CD4-positive, alpha-beta T cell treated with Interleukin-15 for 4 hours (primary cell): ENCODE results near the gene AMIGO1.

ENCODE experiments used
- DNase-seq: peaks from one replicate; pipeline ENCODE4 v3.0.0-alpha.2; 2020; ENCODE audit warnings: low spot score

Gene AMIGO1

DNA sequence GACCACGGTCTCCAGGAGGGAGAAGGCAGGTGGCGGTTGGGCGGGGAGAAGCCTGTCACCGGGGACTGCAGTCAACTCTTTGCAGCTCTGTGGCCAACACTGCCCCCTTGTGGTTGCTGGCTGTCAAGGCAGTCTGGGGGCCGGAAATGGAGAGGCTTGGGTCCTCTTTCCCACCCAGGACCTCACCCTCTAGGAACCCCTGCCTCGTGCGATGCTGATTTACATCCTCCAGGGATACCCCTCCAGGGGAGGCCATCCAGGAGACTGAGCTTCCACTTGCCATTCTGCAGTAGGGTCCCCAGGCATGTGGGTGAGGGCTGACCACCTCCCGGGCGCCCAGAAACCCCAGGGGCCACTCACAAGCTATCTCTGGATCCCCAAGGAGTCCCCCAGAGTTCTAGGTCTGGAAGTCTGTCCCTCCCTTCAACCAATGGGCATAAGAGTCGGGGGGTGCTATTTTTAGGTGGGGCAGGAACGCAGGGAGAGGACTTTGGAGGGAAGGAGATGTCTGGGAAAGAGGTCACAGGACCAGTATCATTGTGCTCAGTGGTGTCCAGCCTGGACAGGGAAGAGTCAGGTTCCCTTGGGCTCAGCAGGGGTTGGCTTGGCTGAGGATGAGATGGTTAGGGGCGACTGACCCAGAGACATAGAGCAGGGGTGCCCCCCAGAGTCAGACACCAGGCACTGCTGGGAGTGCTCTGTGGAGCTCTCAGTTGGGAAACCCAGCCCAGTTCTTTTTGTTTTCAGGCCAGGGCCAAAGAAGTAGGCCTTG, 23.0 kb upstream of the AMIGO1 start:
- DNase-seq, result peak; percentile 91

GRCh38 chr1:109531826-109532364, 22.4 kb upstream of the AMIGO1 start:
- no peak for DNase-seq

DNA sequence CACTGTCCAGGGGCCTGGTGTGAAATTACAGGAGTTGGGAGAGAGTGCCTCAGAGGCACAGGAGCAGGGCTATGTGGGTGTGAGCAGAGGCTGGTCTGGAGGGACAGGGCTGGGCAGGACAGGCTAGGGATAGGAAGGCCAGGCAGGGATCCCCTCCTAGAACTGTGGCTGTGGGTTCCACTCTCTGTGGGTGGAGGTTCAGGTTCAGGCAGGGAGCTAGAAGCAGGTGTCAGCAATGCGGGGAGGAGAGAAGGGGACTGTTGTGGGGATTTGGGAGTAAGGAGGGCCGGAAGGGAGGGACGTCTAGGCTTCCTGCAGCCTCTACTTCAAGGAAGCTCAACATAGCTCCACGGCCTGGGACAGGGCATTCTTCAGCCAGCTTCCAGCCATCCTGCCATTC, 21.9 kb upstream of the AMIGO1 start:
- no peak for DNase-seq

DNA sequence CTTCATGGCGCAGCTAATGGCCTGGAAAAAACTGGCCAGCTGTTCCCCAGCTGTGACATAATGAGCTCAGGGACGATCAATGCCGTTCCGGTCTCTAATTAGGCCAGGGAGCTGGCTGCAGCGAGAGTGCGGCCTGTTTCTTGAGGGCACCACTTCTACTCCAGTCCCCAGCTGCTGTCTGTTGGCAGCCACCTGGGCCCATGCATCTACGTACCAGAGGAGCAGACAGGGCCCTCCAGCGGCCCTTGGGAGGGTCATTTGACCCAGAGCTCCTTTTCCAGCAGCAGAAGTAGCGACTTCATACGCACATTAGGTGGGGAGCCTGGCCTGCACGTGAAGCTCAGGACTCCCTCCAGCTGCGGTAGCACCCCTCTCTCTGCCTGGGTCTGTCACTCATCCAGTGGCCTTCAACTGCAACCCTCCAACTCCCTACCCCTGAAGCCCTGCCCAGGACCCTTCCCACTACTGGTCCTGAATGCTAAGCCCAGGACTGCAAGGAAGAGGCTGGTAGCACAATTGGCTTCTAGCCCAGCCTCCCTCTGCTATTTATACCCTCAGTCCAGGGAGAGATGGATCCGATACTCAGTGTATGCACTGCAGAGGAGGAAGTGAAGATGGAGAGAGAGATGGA, 21.0 kb upstream of the AMIGO1 start:
- DNase-seq, result no peak

- DNase-seq, result no peak
These were observed 20.4 kb upstream of the AMIGO1 start for GRCh38 chr1:109529881-109530456.

GRCh38 chr1:109528712-109529111, 19.2 kb upstream of the AMIGO1 start:
- DNase-seq, result no peak

GRCh38 chr1:109527846-109528695, 18.5 kb upstream of the AMIGO1 start:
- no peak for DNase-seq

DNA sequence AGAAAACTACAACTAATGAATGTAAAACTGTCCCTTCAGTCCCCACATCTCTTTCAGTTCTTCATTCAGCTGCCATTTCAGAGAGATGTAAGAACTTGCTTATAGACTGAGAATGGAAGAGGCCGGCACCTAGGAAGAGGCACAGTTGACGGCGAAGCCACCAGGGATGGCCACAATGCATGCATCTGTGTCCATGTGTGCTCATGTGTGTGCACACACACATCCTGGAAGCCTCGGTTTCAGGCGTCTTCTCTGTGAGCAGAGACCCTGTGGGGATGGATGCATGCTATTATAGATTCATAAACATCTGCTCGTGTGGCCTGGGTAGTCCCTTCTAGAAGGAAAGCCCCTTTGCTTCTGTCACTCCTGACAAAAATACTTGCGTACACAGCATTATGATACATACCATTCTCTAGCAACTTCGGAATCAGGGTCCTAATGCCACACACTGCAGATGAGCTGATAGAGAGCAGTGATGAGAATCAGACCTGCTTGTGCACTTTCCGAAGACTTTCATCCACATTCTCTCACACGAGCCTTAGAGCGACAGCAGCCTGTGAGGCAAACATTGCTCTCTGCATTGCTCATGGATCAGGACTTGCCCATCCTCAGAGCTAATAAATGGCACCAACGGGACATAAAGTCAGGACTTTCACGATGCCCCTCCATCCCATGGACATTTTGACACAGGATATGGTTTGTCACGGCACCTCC, 17.7 kb upstream of the AMIGO1 start:
- no peak for DNase-seq

GRCh38 chr1:109523706-109524105, 14.2 kb upstream of the AMIGO1 start:
- no peak for DNase-seq

DNA sequence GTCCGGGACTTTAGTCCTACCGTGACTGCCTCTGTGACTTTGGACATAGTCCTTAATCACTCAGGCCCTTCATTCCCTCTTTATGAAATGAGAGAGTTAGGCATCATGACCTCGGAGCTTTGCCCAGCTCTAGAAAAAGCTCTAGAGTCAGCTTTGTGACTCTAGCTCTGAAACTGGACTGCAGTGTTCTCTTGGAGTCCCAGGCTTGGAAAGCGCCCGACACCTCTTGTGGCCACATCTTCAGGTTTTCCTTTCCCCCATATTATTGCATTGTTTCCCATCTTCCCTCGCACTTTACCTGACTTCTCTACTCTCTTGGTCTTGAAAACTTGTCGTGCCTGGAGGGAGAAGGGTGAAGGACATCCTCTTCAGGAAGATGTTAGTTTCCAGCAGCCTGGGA, 12.5 kb upstream of the AMIGO1 start:
- DNase-seq, result no peak

- no peak for DNase-seq
These were observed 11.8 kb upstream of the AMIGO1 start for GRCh38 chr1:109521002-109521951.

DNA sequence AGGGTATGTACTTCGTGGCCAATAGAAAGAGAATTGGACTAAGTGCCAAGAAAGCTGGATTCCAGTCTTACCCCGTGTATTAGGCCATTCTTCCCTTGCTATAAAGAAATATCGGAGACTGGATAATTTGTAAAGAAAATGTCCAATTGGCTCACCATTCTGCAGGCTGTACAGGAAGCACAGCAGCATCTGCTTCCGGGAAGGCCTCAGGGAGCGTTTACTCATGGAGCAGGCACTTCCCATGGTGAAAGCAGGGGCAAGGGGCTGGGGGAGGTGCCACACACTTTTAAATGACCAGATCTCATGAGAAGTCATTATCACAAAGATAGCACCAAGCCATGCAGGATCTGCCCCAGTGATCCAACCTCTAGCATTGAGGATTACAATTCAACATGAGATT, 7.8 kb upstream of the AMIGO1 start:
- DNase-seq, result no peak

GRCh38 chr1:109516872-109517271, 7.3 kb upstream of the AMIGO1 start:
- no peak for DNase-seq

DNA sequence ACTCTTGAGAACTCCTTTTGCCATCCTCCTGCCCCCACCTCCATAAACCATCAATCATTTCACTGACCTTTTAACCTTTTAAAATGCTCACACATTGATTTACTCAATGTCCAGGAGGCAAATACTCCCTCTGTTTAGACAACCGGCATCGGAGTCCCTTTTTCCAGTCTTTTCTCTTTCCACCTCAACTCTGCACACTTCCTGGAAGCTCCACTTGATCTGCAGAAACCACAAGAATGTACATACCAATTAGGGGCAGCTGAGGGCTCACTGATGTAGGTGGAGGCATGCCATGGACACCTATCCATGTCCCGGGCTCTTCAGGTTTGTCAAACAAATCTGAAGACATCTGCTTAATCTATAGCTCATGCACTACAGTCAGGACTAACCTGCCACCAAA, 5.3 kb upstream of the AMIGO1 start:
- no peak for DNase-seq

GRCh38 chr1:109513110-109513710, 3.7 kb upstream of the AMIGO1 start:
- DNase-seq, result no peak

GRCh38 chr1:109508873-109509175, 703 bp downstream of the AMIGO1 start:
- DNase-seq, result no peak

GRCh38 chr1:109508001-109508872, 1.3 kb downstream of the AMIGO1 start:
- DNase-seq, result no peak

- DNase-seq, result no peak
These were observed 4.6 kb downstream of the AMIGO1 start for GRCh38 chr1:109504974-109505373.

GRCh38 chr1:109503935-109504334, 5.6 kb downstream of the AMIGO1 start:
- peak; percentile 28 for DNase-seq
